ENCODE measurements around the gene SYT14.
"Not testable (repeated sequence)": the region's sequence is repeated elsewhere in the genome, so short reads cannot be mapped to it uniquely, and the experiment has no call there.

SYT14 gene

GRCh38 chr1:210124736-210125135, 186.7 kb downstream of the SYT14 start:
- DNase-seq: no peak

DNA sequence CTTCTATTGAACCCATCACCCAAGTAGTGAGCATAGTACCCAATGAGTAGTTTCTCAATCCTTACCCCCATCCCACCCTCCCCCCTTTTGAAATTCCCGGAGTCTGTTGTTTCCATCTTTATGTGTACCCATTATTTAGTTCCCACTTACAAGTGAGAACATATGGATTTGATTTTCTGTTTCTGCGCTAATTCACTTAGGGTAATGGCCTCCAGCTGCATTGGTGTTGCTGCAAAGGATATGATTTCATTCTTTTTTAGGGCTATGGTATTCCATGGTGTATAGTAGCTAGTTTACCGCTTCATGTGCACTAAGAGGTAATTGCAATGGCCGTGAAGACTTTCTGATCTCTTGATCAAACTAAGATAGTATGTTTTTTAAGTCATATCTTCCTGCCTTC, 187.1 kb downstream of the SYT14 start:
- no peak for DNase-seq

GRCh38 chr1:210129092-210129491, 191.1 kb downstream of the SYT14 start:
- DNase-seq: no peak

DNA sequence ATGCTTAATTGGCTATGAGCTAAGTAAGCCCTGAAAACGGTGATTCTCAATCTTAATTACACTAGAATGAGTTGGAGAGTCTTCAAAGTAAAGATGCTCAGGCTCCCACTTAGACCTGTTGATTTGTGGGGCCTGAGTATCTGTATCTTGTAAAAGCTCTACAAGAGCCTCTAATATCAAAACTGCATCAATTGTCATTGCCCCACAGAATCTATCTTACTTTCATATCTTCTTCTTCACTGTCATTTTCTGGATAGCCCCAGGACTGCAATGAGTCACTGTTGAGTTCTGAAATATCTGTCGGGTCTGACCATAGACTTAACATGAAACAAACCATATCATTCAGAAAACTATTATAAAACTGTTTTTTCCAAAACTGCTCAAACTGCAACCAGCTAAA, 191.7 kb downstream of the SYT14 start:
- DNase-seq: no peak

- DNase-seq: no peak
Measured at GRCh38 chr1:210132582-210132981, 194.6 kb downstream of the SYT14 start.

DNA sequence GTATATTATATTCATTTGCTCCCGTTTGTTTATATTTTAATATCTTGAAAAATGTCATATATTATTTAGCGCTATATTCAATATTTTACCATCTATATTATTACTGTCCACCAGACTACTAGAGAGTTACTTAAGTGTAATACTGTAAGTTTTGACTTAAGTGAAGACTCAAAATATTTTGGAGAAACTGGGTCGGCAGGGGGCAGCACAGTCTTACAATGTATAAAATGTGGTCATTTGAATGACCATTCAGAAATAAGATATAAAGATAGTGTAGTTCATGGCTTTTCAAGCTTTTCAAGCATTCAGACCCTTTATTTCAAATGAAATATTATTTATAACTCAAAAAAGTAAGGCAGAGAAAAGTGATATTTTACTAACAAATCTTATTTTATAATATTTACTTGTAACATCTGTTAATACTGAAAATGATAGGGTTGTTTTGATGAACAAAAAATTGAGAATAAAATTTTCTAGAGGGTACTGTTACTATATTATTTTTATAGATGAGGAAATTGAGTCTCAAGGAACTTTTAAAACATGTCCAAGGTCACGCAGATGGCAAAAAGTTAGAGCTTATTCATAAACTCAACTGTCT, 205.5 kb downstream of the SYT14 start:
- no peak for DNase-seq

GRCh38 chr1:210144736-210145135, 206.7 kb downstream of the SYT14 start:
- DNase-seq: no peak

GRCh38 chr1:210151052-210151672, 213.1 kb downstream of the SYT14 start:
- peak; percentile 15 for DNase-seq

- no peak for DNase-seq
Measured at GRCh38 chr1:210159211-210159610, 221.2 kb downstream of the SYT14 start.

DNA sequence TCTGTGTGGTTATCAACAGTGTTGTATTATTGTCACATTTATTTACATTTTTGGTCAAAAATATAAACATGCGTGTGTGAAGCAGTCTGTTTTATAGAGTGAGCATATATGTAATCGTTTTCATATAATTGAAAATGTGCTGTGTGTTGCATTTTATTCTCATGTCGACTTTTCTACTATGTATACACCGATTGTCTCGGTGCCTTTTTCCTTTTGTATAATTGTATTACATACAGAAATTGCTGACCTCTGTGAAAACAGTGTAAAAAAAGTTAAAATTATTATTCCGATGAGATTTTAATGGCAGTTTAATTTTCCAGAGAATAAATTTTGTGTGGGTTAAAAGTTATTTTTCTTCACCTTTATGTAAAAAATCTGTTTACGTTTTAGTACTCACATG, 232.2 kb downstream of the SYT14 start:
- DNase-seq: no peak

- DNase-seq: no peak
Measured at GRCh38 chr1:210174133-210174532, 236.1 kb downstream of the SYT14 start.

- no peak for DNase-seq
Measured at GRCh38 chr1:210185063-210185462, 247.0 kb downstream of the SYT14 start.

GRCh38 chr1:210187849-210188606, 250.0 kb downstream of the SYT14 start:
- not testable (repeated sequence) for DNase-seq

- no peak for DNase-seq
Measured at GRCh38 chr1:210189426-210189825, 251.4 kb downstream of the SYT14 start.

DNA sequence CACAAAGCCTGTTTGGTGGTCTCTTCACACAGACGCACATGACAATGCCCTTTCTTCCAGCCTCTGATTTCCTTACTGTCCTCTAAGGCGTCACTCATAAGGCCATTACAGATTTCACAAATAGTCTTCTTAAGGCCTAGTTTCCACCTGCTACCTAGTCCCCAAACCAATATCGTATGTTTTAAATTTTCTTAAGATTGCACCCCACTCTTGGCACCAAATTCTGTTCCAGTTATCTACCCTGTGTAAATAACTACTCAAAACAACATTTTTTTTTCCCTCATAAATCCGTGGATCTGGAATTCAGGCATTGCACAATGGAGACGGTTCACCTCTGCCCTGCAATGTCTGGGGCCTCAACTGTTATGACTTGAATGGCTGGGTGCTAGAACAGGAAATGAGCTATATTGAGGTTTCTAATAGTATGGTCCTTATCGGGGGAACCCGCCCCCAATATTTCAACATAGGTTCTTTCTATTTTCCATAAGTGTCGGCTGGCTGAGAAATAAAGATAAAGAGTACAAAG, 257.7 kb downstream of the SYT14 start:
- DNase-seq: no peak

DNA sequence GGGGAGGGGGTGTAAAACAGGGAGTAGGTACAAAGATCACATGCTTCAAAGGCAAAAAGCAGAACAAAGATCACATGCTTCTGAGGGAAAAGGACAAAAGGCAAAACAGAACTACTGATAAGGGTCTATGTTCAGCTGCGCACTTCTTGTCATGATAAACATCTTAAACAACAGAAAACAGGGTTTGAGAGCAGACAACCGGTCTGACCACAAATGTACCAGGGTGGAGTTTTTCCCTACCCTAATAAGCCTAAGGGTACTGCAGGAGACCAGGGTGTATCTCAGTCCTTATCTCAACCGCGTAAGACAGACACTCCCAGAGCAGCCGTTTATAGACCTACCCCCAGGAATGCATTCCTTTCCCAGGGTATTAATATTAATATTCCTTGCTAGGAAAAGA, 258.2 kb downstream of the SYT14 start:
- DNase-seq: not testable (repeated sequence)

DNA sequence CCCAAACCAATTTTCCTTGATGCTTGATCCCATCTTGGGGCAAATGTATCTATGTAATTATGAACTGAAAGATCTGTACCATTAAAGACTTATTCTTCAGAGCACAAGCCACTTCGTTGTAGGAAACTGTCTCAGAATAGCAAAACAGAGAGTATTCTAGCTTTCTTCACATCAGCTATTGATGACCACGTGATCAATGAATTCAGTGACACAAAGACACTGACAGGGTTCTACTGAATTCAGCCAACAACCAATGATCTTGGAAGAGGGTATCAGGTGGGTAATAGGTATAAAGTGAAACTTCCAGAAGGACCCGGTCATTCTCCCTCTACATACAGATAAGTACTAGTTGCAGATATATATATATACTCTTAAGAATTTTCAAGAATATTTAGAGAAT, 260.8 kb downstream of the SYT14 start:
- DNase-seq: no peak

GRCh38 chr1:210200124-210200736, 262.2 kb downstream of the SYT14 start:
- DNase-seq: no peak

GRCh38 chr1:210201681-210202080, 263.7 kb downstream of the SYT14 start:
- DNase-seq: no peak

DNA sequence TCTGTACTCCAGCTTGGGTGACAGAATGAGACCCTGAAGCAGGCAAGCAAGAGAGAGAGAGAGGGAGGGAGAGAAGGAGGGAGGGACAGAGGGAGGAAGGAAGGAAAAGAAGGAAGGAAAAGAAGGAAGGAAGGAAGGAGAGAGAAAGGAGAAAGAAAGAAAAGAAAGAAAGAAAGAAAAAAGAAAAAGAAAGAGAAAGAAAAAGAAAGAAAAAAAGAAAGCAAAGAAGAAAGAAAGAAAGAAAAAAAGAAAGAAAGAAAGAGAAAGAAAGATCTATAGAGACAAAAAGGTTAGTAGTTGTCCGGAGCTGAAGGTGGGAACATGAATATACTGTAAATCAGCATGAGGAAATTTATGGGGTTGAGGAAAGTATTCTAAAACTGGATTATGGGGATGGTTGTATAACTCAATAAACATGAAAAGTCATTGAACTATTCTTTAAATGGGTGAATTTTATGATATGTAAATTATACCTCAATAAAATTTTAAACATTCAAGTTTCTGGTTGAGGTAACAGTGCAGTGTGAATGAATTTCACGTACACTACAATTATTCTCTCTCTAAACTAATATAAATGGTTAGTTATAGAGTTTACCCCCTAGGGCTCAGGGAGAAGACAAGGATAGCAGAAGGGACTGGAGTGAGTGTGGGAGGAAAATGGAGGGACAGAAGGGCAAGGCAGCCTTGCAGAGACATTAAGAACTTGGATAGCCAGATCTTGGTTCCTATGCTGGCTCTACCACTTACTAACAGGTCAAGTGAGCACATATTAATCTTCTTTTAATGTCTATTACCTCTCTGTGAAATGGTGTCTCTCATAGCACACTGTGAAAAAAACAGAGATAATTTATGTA, 269.8 kb downstream of the SYT14 start:
- DNase-seq: no peak

DNA sequence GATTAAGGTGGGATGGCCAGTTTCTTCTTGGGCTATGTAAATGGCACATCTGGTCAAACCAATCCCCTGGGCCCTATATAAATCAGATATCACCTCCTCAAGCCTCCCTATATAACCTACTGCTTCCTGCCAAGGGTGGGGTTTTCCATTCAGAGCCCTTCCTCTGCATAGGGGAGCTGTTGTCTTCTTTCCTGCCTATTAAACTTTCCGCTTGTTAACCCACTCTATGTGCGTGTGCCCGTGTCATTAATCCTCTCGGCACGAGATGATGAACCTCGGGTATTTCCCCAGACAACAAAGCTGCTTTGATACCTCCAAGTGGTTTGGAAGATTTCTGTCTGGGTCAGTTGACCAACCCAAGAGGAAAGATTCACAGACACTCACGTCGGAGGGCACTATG, 275.3 kb downstream of the SYT14 start:
- DNase-seq: no peak

DNA sequence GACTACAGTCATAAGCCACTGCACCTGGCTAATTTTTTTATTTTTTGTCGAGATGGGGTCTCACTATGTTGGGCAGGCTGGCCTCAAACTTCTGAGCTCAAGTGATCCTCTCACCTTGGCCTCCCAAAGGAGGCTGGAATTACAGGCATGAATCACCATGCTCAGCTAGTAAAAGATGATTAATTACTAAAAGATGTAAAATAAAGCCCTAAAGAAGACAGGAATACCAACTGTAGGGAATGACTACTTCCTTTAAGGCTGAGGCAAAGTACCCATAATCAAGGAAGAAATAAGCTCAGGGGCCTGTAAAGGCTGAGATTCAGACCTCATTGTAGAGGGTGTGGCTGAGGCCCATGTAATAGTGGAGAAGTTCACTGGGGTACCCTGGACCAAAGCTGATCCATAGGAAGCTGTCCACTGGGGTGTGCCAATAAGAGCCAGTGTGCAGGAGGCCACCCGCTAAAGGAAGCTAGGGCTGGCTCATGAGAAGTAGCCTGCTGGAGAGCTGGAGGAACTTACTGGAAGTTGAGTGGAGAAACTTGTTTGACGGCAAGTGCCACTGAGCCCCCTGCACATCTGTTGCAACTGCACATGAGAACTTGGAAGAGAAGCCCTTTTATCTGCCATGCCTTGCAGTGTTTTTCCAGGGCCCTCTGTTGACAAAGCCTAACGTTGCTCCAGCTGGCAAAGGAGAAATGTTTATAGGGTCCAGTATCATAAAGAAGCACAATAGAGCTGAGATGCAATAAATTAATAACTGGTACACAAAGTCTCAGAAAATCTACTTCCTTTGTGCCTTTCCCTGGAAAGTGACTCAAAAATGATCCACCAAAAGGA, 276.8 kb downstream of the SYT14 start:
- no peak for DNase-seq

All from DMS79 (cell line).